H1 (cell line): ENCODE results near the gene ANK3. TPM values are rescaled to one million over a fixed set of nuclear protein-coding genes. Genes with fewer than 3 reads are reported as not detected.

Source experiments
- CTCF ChIA-PET: fragments of 300-600 bp; sonication (Branson Sonifier 250); formaldehyde crosslinking; loops from one replicate; lab custom pipeline; 2021; ENCODE audit not compliant: partially characterized antibody; lab: Charles Lee
- POLR2A ChIA-PET: fragments of 300-600 bp; sonication (Branson Sonifier 250); formaldehyde crosslinking; loops from one replicate; lab custom pipeline; 2021; ENCODE audit warnings: inconsistent platforms; ENCODE audit not compliant: partially characterized antibody; lab: Charles Lee
- DNase-seq, 2 experiments: peaks; one replicate each; pipeline versions ENCODE4 v3.0.0 to v3.0.0-alpha.2; 2010 to 2022; ENCODE audit warnings: low spot score in 2 of 2, low read depth in 1 of 2, mixed read lengths in 1 of 2
- FAIRE-seq: peaks from 2 replicates; lab custom pipeline; 2011; peaks lifted over from hg19 to GRCh38; lab: Jason Lieb, UNC
- H2AFZ ChIP-seq: 2 replicates; pipeline ENCODE4 v1.8.1; 2012; ENCODE audit warnings: low read length, inconsistent platforms
- H2AK5ac ChIP-seq: 2 replicates; pipeline ENCODE4 v1.6.1; 2013; ENCODE audit warnings: low read depth, low read length
- H2BK120ac ChIP-seq: replicated peaks from 2 replicates; pipeline ENCODE3; 2013; ENCODE audit warnings: low read depth, low read length, inconsistent platforms
- H2BK12ac ChIP-seq: 2 replicates; pipeline ENCODE4 v1.6.1; 2013; ENCODE audit warnings: low read depth, low read length
- H2BK15ac ChIP-seq: 2 replicates; pipeline ENCODE4 v1.6.1; 2013; ENCODE audit warnings: low read length
- H2BK20ac ChIP-seq: 2 replicates; pipeline ENCODE4 v1.6.1; 2013; ENCODE audit warnings: low read length
- H2BK5ac ChIP-seq: 2 replicates; pipeline ENCODE4 v1.6.1; 2013; ENCODE audit warnings: low read depth, low read length
- H3K14ac ChIP-seq: 2 replicates; pipeline ENCODE4 v1.6.1; 2013; ENCODE audit warnings: inconsistent platforms; ENCODE audit not compliant: insufficient read length
- H3K18ac ChIP-seq: 2 replicates; pipeline ENCODE4 v1.6.1; 2013; ENCODE audit warnings: low read length; ENCODE audit errors: extremely low read depth
- H3K23ac ChIP-seq: 2 replicates; pipeline ENCODE4 v1.6.1; 2013; ENCODE audit warnings: inconsistent platforms; ENCODE audit not compliant: insufficient read length
- H3K23me2 ChIP-seq: 2 replicates; pipeline ENCODE4 v1.6.1; 2013; ENCODE audit warnings: low read depth, low read length
- H3K27ac ChIP-seq: 2 replicates; pipeline ENCODE4 v1.6.1; 2011; ENCODE audit warnings: low read depth, low read length, inconsistent platforms
- H3K27me3 ChIP-seq, 4 experiments: replicated peaks in 1 of 4; 1 replicate in 1 of 4; 2 replicates in 3 of 4; pipeline versions ENCODE4 v1.6.1 to v1.8.1; 2011 to 2013; ENCODE audit warnings: low read length in 3 of 4, mild to moderate bottlenecking in 3 of 4, inconsistent platforms in 2 of 4, mixed read lengths in 2 of 4, moderate library complexity in 1 of 4; ENCODE audit not compliant: control insufficient read depth in 3 of 4, insufficient read depth in 3 of 4; ENCODE audit errors: extremely low read depth in 1 of 4
- H3K36me3 ChIP-seq, 4 experiments: 2 replicates each; pipeline versions ENCODE4 v1.6.1 to v1.8.1; 2011 to 2013; ENCODE audit warnings: mild to moderate bottlenecking in 4 of 4, low read length in 3 of 4, moderate library complexity in 2 of 4, control low read depth in 1 of 4, inconsistent platforms in 1 of 4; ENCODE audit not compliant: insufficient read depth in 4 of 4, control insufficient read depth in 2 of 4
- H3K4ac ChIP-seq: replicated peaks from 2 replicates; pipeline ENCODE3; 2013; ENCODE audit warnings: low read length, low read depth, mixed read lengths, inconsistent platforms; ENCODE audit not compliant: insufficient read length
- H3K4me1 ChIP-seq, 4 experiments: replicated peaks in 1 of 4; 1 replicate in 1 of 4; 2 replicates in 3 of 4; pipeline versions ENCODE4 v1.6.1 to v1.8.1; 2011 to 2013; ENCODE audit warnings: low read length in 3 of 4, inconsistent platforms in 2 of 4, mixed read lengths in 1 of 4; ENCODE audit not compliant: insufficient read depth in 4 of 4, control insufficient read depth in 3 of 4
- H3K4me2 ChIP-seq, 2 experiments: 2 replicates each; pipeline versions ENCODE4 v1.6.1 to v1.8.1; 2011 to 2013; ENCODE audit warnings: low read depth in 2 of 2, low read length in 2 of 2, control low read depth in 1 of 2, inconsistent platforms in 1 of 2, mild to moderate bottlenecking in 1 of 2; ENCODE audit not compliant: insufficient read depth in 1 of 2
- H3K4me3 ChIP-seq, 4 experiments: fragments of 200-600, 300-600 bp in 1 of 4; sonication (generic), shearing (Covaris generic), sonication (Bioruptor Twin) in 1 of 4; 2 replicates each; pipeline versions ENCODE4 v1.5.1 to v1.8.1; 2011 to 2016; ENCODE audit warnings: low read length in 4 of 4, low read depth in 3 of 4, control low read depth in 2 of 4, inconsistent platforms in 2 of 4, mild to moderate bottlenecking in 2 of 4, mixed read lengths in 1 of 4, moderate library complexity in 1 of 4; ENCODE audit not compliant: insufficient read depth in 2 of 4; ENCODE audit errors: extremely low read depth in 1 of 4
- H3K56ac ChIP-seq: replicated peaks from 2 replicates; pipeline ENCODE3; 2013; ENCODE audit warnings: low read depth, mild to moderate bottlenecking, mixed read lengths, low read length, inconsistent platforms; ENCODE audit not compliant: insufficient read length
- H3K79me1 ChIP-seq: 2 replicates; pipeline ENCODE4 v1.6.1; 2013; ENCODE audit warnings: low read depth, low read length, control low read depth
- H3K79me2 ChIP-seq, 2 experiments: 2 replicates each; pipeline versions ENCODE4 v1.6.1 to v1.8.1; 2012 to 2013; ENCODE audit warnings: low read length in 2 of 2, mild to moderate bottlenecking in 2 of 2, inconsistent platforms in 1 of 2; ENCODE audit not compliant: insufficient read depth in 2 of 2, control insufficient read depth in 1 of 2
- H3K9ac ChIP-seq, 4 experiments: replicated peaks in 1 of 4; 1 replicate in 1 of 4; 2 replicates in 3 of 4; pipeline versions ENCODE4 v1.6.1 to v1.8.1; 2011 to 2013; ENCODE audit warnings: low read depth in 3 of 4, low read length in 3 of 4, control low read depth in 2 of 4, mild to moderate bottlenecking in 2 of 4, moderate library complexity in 2 of 4, inconsistent platforms in 1 of 4; ENCODE audit errors: extremely low read depth in 1 of 4
- H3K9me3 ChIP-seq, 2 experiments: 2 replicates each; pipeline versions ENCODE4 v1.6.1 to v1.8.1; 2012 to 2013; ENCODE audit warnings: mild to moderate bottlenecking in 2 of 2, moderate library complexity in 2 of 2, control low read depth in 1 of 2, inconsistent platforms in 1 of 2, low read depth in 1 of 2, low read length in 1 of 2, mixed read lengths in 1 of 2; ENCODE audit not compliant: insufficient read depth in 2 of 2
- H4K20me1 ChIP-seq, 2 experiments: replicated peaks in 1 of 2; 2 replicates each; pipeline versions ENCODE3 to v1.8.1; 2011 to 2013; ENCODE audit warnings: inconsistent platforms in 2 of 2, low read length in 2 of 2, mild to moderate bottlenecking in 1 of 2; ENCODE audit not compliant: insufficient read depth in 2 of 2, control insufficient read depth in 1 of 2
- H4K5ac ChIP-seq: 2 replicates; pipeline ENCODE4 v1.6.1; 2013; ENCODE audit warnings: low read length, low read depth, mixed read lengths, inconsistent platforms; ENCODE audit not compliant: insufficient read length
- H4K8ac ChIP-seq: 2 replicates; pipeline ENCODE4 v1.8.0; 2013; ENCODE audit warnings: mild to moderate bottlenecking, moderate library complexity, low read length, inconsistent platforms; ENCODE audit not compliant: insufficient read depth; ENCODE audit errors: extremely low read depth
- H4K91ac ChIP-seq: replicated peaks from 2 replicates; pipeline ENCODE3; 2013; ENCODE audit warnings: low read length, mixed read lengths, inconsistent platforms; ENCODE audit not compliant: insufficient read length
- BACH1 ChIP-seq: IDR thresholded peaks from 2 replicates; pipeline ENCODE4 v1.6.1; 2012; ENCODE audit warnings: low read length, improper control_type of control experiment
- CEBPB ChIP-seq: IDR thresholded peaks from 2 replicates; pipeline ENCODE4 v1.6.1; 2012; ENCODE audit warnings: low read depth, low read length
- E2F6 ChIP-seq: IDR thresholded peaks from 2 replicates; pipeline ENCODE4 v1.6.1; 2012; ENCODE audit warnings: inconsistent platforms
- FOSL1 ChIP-seq: IDR thresholded peaks from 2 replicates; pipeline ENCODE4 v1.6.1; 2011; ENCODE audit warnings: mild to moderate bottlenecking, low read depth, low read length, moderate library complexity; ENCODE audit not compliant: insufficient read depth
- GABPA ChIP-seq: IDR thresholded peaks from 2 replicates; pipeline ENCODE4 v1.6.1; 2011; ENCODE audit warnings: mild to moderate bottlenecking, low read length, moderate library complexity, borderline replicate concordance; ENCODE audit not compliant: insufficient read depth
- KDM4A ChIP-seq: IDR thresholded peaks from one replicate; pipeline ENCODE4 v1.7.1; 2012; ENCODE audit warnings: low read depth, mild to moderate bottlenecking, moderate library complexity, low read length, inconsistent platforms; ENCODE audit not compliant: severe bottlenecking
- KDM5A ChIP-seq: fragments of 200-600 bp; IDR thresholded peaks from 2 replicates; pipeline ENCODE4 v1.7.1; 2012; ENCODE audit warnings: mild to moderate bottlenecking, low read length, inconsistent platforms, mixed read lengths
- NANOG ChIP-seq: IDR thresholded peaks from 2 replicates; pipeline ENCODE4 v1.6.1; 2011; ENCODE audit warnings: low read length, low read depth, mild to moderate bottlenecking, inconsistent platforms; ENCODE audit not compliant: insufficient read depth, poor library complexity, severe bottlenecking
- TCF12 ChIP-seq: IDR thresholded peaks from 2 replicates; pipeline ENCODE4 v1.6.1; 2011; ENCODE audit warnings: low read depth, mild to moderate bottlenecking, low read length
- TEAD4 ChIP-seq: IDR thresholded peaks from 2 replicates; pipeline ENCODE4 v1.6.1; 2012; ENCODE audit warnings: low read depth, low read length, inconsistent platforms, mixed read lengths
- WGBS, 2 experiments: shearing (Covaris generic) in 1 of 2; methylation state at CpG; one replicate each; pipeline versions ENCODE4 v1.1.6 to v1.1.7; 2013 to 2015; ENCODE audit warnings: low lambda C conversion rate in 2 of 2, mixed read lengths in 2 of 2, inconsistent platforms in 1 of 2, low coverage in 1 of 2, missing lambda C conversion rate in 1 of 2; ENCODE audit not compliant: insufficient replicate concordance in 2 of 2, insufficient coverage in 1 of 2, insufficient read length in 1 of 2; ENCODE audit errors: extremely low coverage in 1 of 2, missing lambda C conversion rate in 1 of 2; 5-methylcytosine and 5-hydroxymethylcytosine counted together
- polyA plus RNA-seq, 7 experiments: library from polyadenylated mRNA; depleted of rRNA in 3 of 7; stranded (reverse) in 5 of 7; unstranded in 2 of 7; fragments of >200 nt in 5 of 7; fragments of 200-250 nt in 2 of 7; gene quantifications; 1 replicate in 5 of 7; 2 replicates in 1 of 7; 4 replicates in 1 of 7; pipeline versions ENCODE4 v1.2.1 to v1.2.3, GENCODE V29; 2011 to 2013; ENCODE audit warnings: missing spikeins in 2 of 7, mixed read lengths in 2 of 7
- total RNA-seq: library from RNA; stranded (reverse); fragmentation: NEBNext Ultra II Directional; extraction: Animal tissue kit (Norgen Biotek cat#: 25700); gene quantifications from 2 replicates; pipeline ENCODE4 v1.2.1, GENCODE V29; 2021

Gene ANK3
- total and polyA plus RNA-seq, 2 of the 8 experiments (the other 6 are each of a cell fraction or from before 2014, with no cell fraction given), result 18.1 to 67.9 TPM

GRCh38 chr10:60312818-60313588 lies 76.7 kb downstream of the ANK3 start:
- no peak overlapping the region for H3K18ac ChIP-seq
- H4K8ac ChIP-seq, result no peak overlapping the region
- ChIA-PET POLR2A (interaction anchor here (0.9 kb wide), 1 partner anchor 19 kb away, joined by 3 read pairs; no protein-coding TSS in a partner anchor), CTCF (interaction anchor here (0.8 to 2.7 kb wide), 8 partner anchors 9 to 43 kb away, joined by 3 to 10 read pairs (median 3); no protein-coding TSS in a partner anchor)
- no peak overlapping the region for H3K27ac ChIP-seq
- no peak overlapping the region for H2BK15ac ChIP-seq
- H4K20me1 ChIP-seq, result peaks cover 0 to 3% of the 10 kb centered on the region in 2 experiments
- TF ChIP-seq KDM4A, result no peak
- TF ChIP-seq BACH1, result no peak
- no peak for TF ChIP-seq TEAD4
- no peak for TF ChIP-seq CEBPB
- no peak for TF ChIP-seq KDM5A
- TF ChIP-seq NANOG, result no peak
- no peak for TF ChIP-seq TCF12
- no peak for TF ChIP-seq E2F6
- no peak for TF ChIP-seq GABPA
- no peak for TF ChIP-seq FOSL1
- no peak overlapping the region for H3K14ac ChIP-seq
- no peak overlapping the region for H3K23ac ChIP-seq
- no peaks in the 10 kb centered on the region for H3K23me2 ChIP-seq
- H3K4ac ChIP-seq, result no peak overlapping the region
- no peak overlapping the region for H2BK120ac ChIP-seq
- no peak overlapping the region for H2BK5ac ChIP-seq
- H3K79me1 ChIP-seq, result no peaks in the 10 kb centered on the region
- H2AFZ ChIP-seq, result no peak overlapping the region
- no peak overlapping the region for H2AK5ac ChIP-seq
- H3K4me3 ChIP-seq, result no peak overlapping the region
- WGBS, 2 experiments, result 96% methylated on average over 6 of the region's 6 CpGs; no CpG with 5 or more reads in 1 of the 2 experiments
- DNase-seq, result no peak
- FAIRE-seq, result no peak
- no peak overlapping the region for H4K5ac ChIP-seq
- H3K9ac ChIP-seq, result no peak overlapping the region
- H4K91ac ChIP-seq, result no peak overlapping the region
- H2BK12ac ChIP-seq, result 0 out of 2 replicates have a peak overlapping the region, but pooled peaks have one; percentile 33
- H3K36me3 ChIP-seq, result no peaks in the 10 kb centered on the region
- H2BK20ac ChIP-seq, result no peak overlapping the region
- peaks cover 0 to 3% (median 0%) of the 10 kb centered on the region in 4 experiments; a peak in 1 of 7 replicates for H3K4me1 ChIP-seq
- H3K9me3 ChIP-seq, result no peaks in the 10 kb centered on the region
- no peaks in the 10 kb centered on the region for H3K27me3 ChIP-seq
- no peak overlapping the region for H3K4me2 ChIP-seq
- no peak overlapping the region for H3K56ac ChIP-seq
- H3K79me2 ChIP-seq, result no peaks in the 10 kb centered on the region
